ENCODE measurements around the gene TKT.

TKT gene

GRCh38 chr3:53269888-53270880 lies 14.4 kb upstream of the TKT start:
- no peak for TF ChIP-seq CTCF (IDR thresholded peaks at IDR 0.05)

- TF ChIP-seq CTCF (IDR thresholded peaks at IDR 0.05): no peak
Measured at GRCh38 chr3:53267766-53268165, 11.9 kb upstream of the TKT start.

GRCh38 chr3:53264718-53265117 lies 8.9 kb upstream of the TKT start:
- no peak for TF ChIP-seq CTCF (IDR thresholded peaks at IDR 0.05)

GRCh38 chr3:53263907-53264306 lies 8.1 kb upstream of the TKT start:
- no peak for TF ChIP-seq CTCF (IDR thresholded peaks at IDR 0.05)

GRCh38 chr3:53261712-53262111 lies 5.9 kb upstream of the TKT start:
- TF ChIP-seq CTCF (IDR thresholded peaks at IDR 0.05): no peak

GRCh38 chr3:53260286-53260785 lies 4.5 kb upstream of the TKT start:
- TF ChIP-seq CTCF (IDR thresholded peaks at IDR 0.05): no peak

GRCh38 chr3:53259427-53260259 lies 3.8 kb upstream of the TKT start:
- no peak for TF ChIP-seq CTCF (IDR thresholded peaks at IDR 0.05)
